T-helper 1 cell treated with Interleukin-12 subunit alpha and Interleukin-12 subunit beta and Interleukin-4 antibody, amounts not matched to agents 30 μg/mL and 1 μg/mL, for 36 hours (primary cell): ENCODE data around the gene FLACC1.

ENCODE experiments used
- H3K27ac Mint-ChIP-seq: one replicate; pipeline ENCODE4 v1.8.0; 2021; ENCODE audit warnings: mild to moderate bottlenecking, mixed read lengths
- H3K27me3 Mint-ChIP-seq: one replicate; pipeline ENCODE4 v1.8.0; 2021; ENCODE audit warnings: low read depth, mixed read lengths
- H3K36me3 Mint-ChIP-seq: one replicate; pipeline ENCODE4 v1.8.0; 2021; ENCODE audit warnings: low read depth, mixed read lengths
- H3K4me1 Mint-ChIP-seq: one replicate; pipeline ENCODE4 v1.8.0; 2021; ENCODE audit warnings: low read depth, mixed read lengths
- H3K4me3 Mint-ChIP-seq: one replicate; pipeline ENCODE4 v1.8.0; 2021; ENCODE audit warnings: mild to moderate bottlenecking, moderate library complexity, mixed read lengths
- H3K9me3 Mint-ChIP-seq: one replicate; pipeline ENCODE4 v1.8.0; 2021; ENCODE audit warnings: mixed read lengths

FLACC1 gene

GRCh38 chr2:201279079-201279478 is 78.1 kb downstream of the FLACC1 start:
- H3K9me3 Mint-ChIP-seq: no peaks in the 10 kb centered on the region
- peak overlapping the region; percentile 57 for H3K27ac Mint-ChIP-seq
- peaks cover 25% of the 10 kb centered on the region for H3K4me1 Mint-ChIP-seq
- no peaks in the 10 kb centered on the region for H3K27me3 Mint-ChIP-seq
- no peak overlapping the region for H3K4me3 Mint-ChIP-seq
- H3K36me3 Mint-ChIP-seq: peaks cover 56% of the 10 kb centered on the region

GRCh38 chr2:201276511-201276910 is 80.6 kb downstream of the FLACC1 start:
- no peaks in the 10 kb centered on the region for H3K27me3 Mint-ChIP-seq
- H3K9me3 Mint-ChIP-seq: no peaks in the 10 kb centered on the region
- H3K4me1 Mint-ChIP-seq: peaks cover 40% of the 10 kb centered on the region
- no peak overlapping the region for H3K27ac Mint-ChIP-seq
- H3K4me3 Mint-ChIP-seq: no peak overlapping the region
- H3K36me3 Mint-ChIP-seq: peaks cover 75% of the 10 kb centered on the region

- no peaks in the 10 kb centered on the region for H3K27me3 Mint-ChIP-seq
- no peaks in the 10 kb centered on the region for H3K9me3 Mint-ChIP-seq
- peaks cover 78% of the 10 kb centered on the region for H3K36me3 Mint-ChIP-seq
- H3K4me3 Mint-ChIP-seq: no peak overlapping the region
- H3K4me1 Mint-ChIP-seq: peaks cover 41% of the 10 kb centered on the region
- no peak overlapping the region for H3K27ac Mint-ChIP-seq
Observed at GRCh38 chr2:201275990-201276389, 81.2 kb downstream of the FLACC1 start.

GRCh38 chr2:201275069-201275468 is 82.1 kb downstream of the FLACC1 start:
- no peak overlapping the region for H3K4me3 Mint-ChIP-seq
- no peaks in the 10 kb centered on the region for H3K27me3 Mint-ChIP-seq
- peaks cover 79% of the 10 kb centered on the region for H3K36me3 Mint-ChIP-seq
- H3K9me3 Mint-ChIP-seq: no peaks in the 10 kb centered on the region
- peak overlapping the region; percentile 26 for H3K27ac Mint-ChIP-seq
- H3K4me1 Mint-ChIP-seq: peaks cover 42% of the 10 kb centered on the region

GRCh38 chr2:201273330-201273983 is 83.7 kb downstream of the FLACC1 start:
- no peaks in the 10 kb centered on the region for H3K27me3 Mint-ChIP-seq
- H3K27ac Mint-ChIP-seq: no peak overlapping the region
- H3K36me3 Mint-ChIP-seq: peaks cover 74% of the 10 kb centered on the region
- H3K9me3 Mint-ChIP-seq: no peaks in the 10 kb centered on the region
- H3K4me3 Mint-ChIP-seq: no peak overlapping the region
- H3K4me1 Mint-ChIP-seq: peaks cover 36% of the 10 kb centered on the region

GRCh38 chr2:201271917-201272316 is 85.2 kb downstream of the FLACC1 start:
- H3K9me3 Mint-ChIP-seq: no peaks in the 10 kb centered on the region
- peaks cover 42% of the 10 kb centered on the region for H3K4me1 Mint-ChIP-seq
- H3K27ac Mint-ChIP-seq: peak overlapping the region; percentile 1
- no peaks in the 10 kb centered on the region for H3K27me3 Mint-ChIP-seq
- H3K36me3 Mint-ChIP-seq: peaks cover 70% of the 10 kb centered on the region
- peak overlapping the region; percentile 3 for H3K4me3 Mint-ChIP-seq

GRCh38 chr2:201270293-201271001 is 86.7 kb downstream of the FLACC1 start:
- H3K4me1 Mint-ChIP-seq: peaks cover 54% of the 10 kb centered on the region
- peaks cover 71% of the 10 kb centered on the region for H3K36me3 Mint-ChIP-seq
- H3K9me3 Mint-ChIP-seq: no peaks in the 10 kb centered on the region
- no peaks in the 10 kb centered on the region for H3K27me3 Mint-ChIP-seq
- H3K4me3 Mint-ChIP-seq: no peak overlapping the region
- H3K27ac Mint-ChIP-seq: no peak overlapping the region

- H3K9me3 Mint-ChIP-seq: no peaks in the 10 kb centered on the region
- H3K4me3 Mint-ChIP-seq: no peak overlapping the region
- H3K27ac Mint-ChIP-seq: no peak overlapping the region
- H3K27me3 Mint-ChIP-seq: no peaks in the 10 kb centered on the region
- peaks cover 66% of the 10 kb centered on the region for H3K36me3 Mint-ChIP-seq
- peaks cover 53% of the 10 kb centered on the region for H3K4me1 Mint-ChIP-seq
Observed at GRCh38 chr2:201269764-201270163, 87.4 kb downstream of the FLACC1 start.

GRCh38 chr2:201267278-201268030 is 89.7 kb downstream of the FLACC1 start:
- Mint-ChIP-seq H3K36me3 (peaks cover 55% of the 10 kb centered on the region), H3K4me1 (peaks cover 60% of the 10 kb centered on the region), H3K27ac (peak overlapping the region; percentile 13), H3K27me3 (no peaks in the 10 kb centered on the region), H3K4me3 (no peak overlapping the region), H3K9me3 (no peaks in the 10 kb centered on the region)

- peaks cover 56% of the 10 kb centered on the region for H3K4me1 Mint-ChIP-seq
- peaks cover 54% of the 10 kb centered on the region for H3K36me3 Mint-ChIP-seq
- H3K4me3 Mint-ChIP-seq: peak overlapping the region; percentile 32
- H3K9me3 Mint-ChIP-seq: no peaks in the 10 kb centered on the region
- H3K27ac Mint-ChIP-seq: peak overlapping the region; percentile 58
- H3K27me3 Mint-ChIP-seq: no peaks in the 10 kb centered on the region
Observed at GRCh38 chr2:201266629-201267028, 90.5 kb downstream of the FLACC1 start.

- Mint-ChIP-seq H3K9me3 (no peaks in the 10 kb centered on the region), H3K36me3 (peaks cover 47% of the 10 kb centered on the region), H3K27me3 (no peaks in the 10 kb centered on the region), H3K27ac (peak overlapping the region; percentile 88), H3K4me3 (peak overlapping the region; percentile 81), H3K4me1 (peaks cover 53% of the 10 kb centered on the region)
Observed at GRCh38 chr2:201264472-201265173, 92.5 kb downstream of the FLACC1 start.

- H3K4me1 Mint-ChIP-seq: peaks cover 55% of the 10 kb centered on the region
- H3K36me3 Mint-ChIP-seq: peaks cover 42% of the 10 kb centered on the region
- H3K9me3 Mint-ChIP-seq: no peaks in the 10 kb centered on the region
- peak overlapping the region; percentile 81 for H3K4me3 Mint-ChIP-seq
- H3K27me3 Mint-ChIP-seq: no peaks in the 10 kb centered on the region
- peak overlapping the region; percentile 88 for H3K27ac Mint-ChIP-seq
Observed at GRCh38 chr2:201263779-201264178, 93.4 kb downstream of the FLACC1 start.

GRCh38 chr2:201262718-201263117 is 94.4 kb downstream of the FLACC1 start:
- Mint-ChIP-seq H3K9me3 (no peaks in the 10 kb centered on the region), H3K4me1 (peaks cover 60% of the 10 kb centered on the region), H3K27me3 (no peaks in the 10 kb centered on the region), H3K4me3 (peak overlapping the region; percentile 81), H3K27ac (peak overlapping the region; percentile 88), H3K36me3 (peaks cover 38% of the 10 kb centered on the region)

- Mint-ChIP-seq H3K27ac (peak overlapping the region; percentile 97), H3K4me3 (peak overlapping the region; percentile 94), H3K4me1 (peaks cover 59% of the 10 kb centered on the region), H3K27me3 (no peaks in the 10 kb centered on the region), H3K9me3 (no peaks in the 10 kb centered on the region), H3K36me3 (peaks cover 34% of the 10 kb centered on the region)
Observed at GRCh38 chr2:201261906-201262305, 95.2 kb downstream of the FLACC1 start.
